Natural killer cell (primary cell): ENCODE results near the gene TBL3. TPM values are rescaled to one million over a fixed set of nuclear protein-coding genes. Genes with fewer than 3 reads are reported as not detected.
A peak's percentile ranks its signal among the peaks of the same experiment; 100 is the strongest.

ENCODE experiments used
- ATAC-seq, 3 donors: fragments of 150-1000 bp in 2 of 3; fragments of 200-7000 bp in 1 of 3; cut with Tn5 transposase; 1 replicate in 1 of 3; 2 replicates in 2 of 3; pipeline ENCODE4 v1.10.0; 2021; ENCODE audit warnings: mild to moderate bottlenecking in 2 of 3, moderate library complexity in 2 of 3
- DNase-seq, 2 donors: peaks; one replicate each; pipeline versions ENCODE4 v3.0.0 to v3.0.0-alpha.2; 2013 to 2021; ENCODE audit warnings: mixed read lengths in 1 of 2
- H3K27ac ChIP-seq: one replicate; pipeline ENCODE4 v1.5.1; 2013; ENCODE audit warnings: mild to moderate bottlenecking, low read length
- H3K27me3 ChIP-seq: one replicate; pipeline ENCODE4 v1.6.1; 2013; ENCODE audit warnings: low read length; ENCODE audit not compliant: control insufficient read depth, insufficient read depth
- H3K36me3 ChIP-seq: one replicate; pipeline ENCODE4 v1.6.1; 2013; ENCODE audit warnings: low read length; ENCODE audit not compliant: control insufficient read depth, insufficient read depth
- H3K4me1 ChIP-seq: one replicate; pipeline ENCODE4 v1.6.1; 2013; ENCODE audit warnings: low read length; ENCODE audit not compliant: control insufficient read depth, insufficient read depth
- H3K4me3 ChIP-seq: one replicate; pipeline ENCODE4 v1.5.1; 2013; ENCODE audit warnings: low read length
- H3K9me3 ChIP-seq: one replicate; pipeline ENCODE4 v1.6.1; 2013; ENCODE audit warnings: low read length; ENCODE audit not compliant: control insufficient read depth, insufficient read depth
- H3K27ac Mint-ChIP-seq, 2 donors: one replicate each; pipeline ENCODE4 v1.8.0; 2022; ENCODE audit warnings: mild to moderate bottlenecking in 2 of 2, mixed read lengths in 2 of 2, moderate library complexity in 1 of 2
- H3K27me3 Mint-ChIP-seq, 2 donors: one replicate each; pipeline ENCODE4 v1.8.0; 2022; ENCODE audit warnings: low read depth in 2 of 2, mixed read lengths in 2 of 2
- H3K36me3 Mint-ChIP-seq: one replicate; pipeline ENCODE4 v1.8.0; 2022; ENCODE audit warnings: mixed read lengths
- H3K4me1 Mint-ChIP-seq, 2 donors: one replicate each; pipeline ENCODE4 v1.8.0; 2022; ENCODE audit warnings: mixed read lengths in 2 of 2
- H3K4me3 Mint-ChIP-seq: one replicate; pipeline ENCODE4 v1.8.0; 2022; ENCODE audit warnings: mild to moderate bottlenecking, moderate library complexity, mixed read lengths
- H3K9me3 Mint-ChIP-seq, 2 donors: one replicate each; pipeline ENCODE4 v1.8.0; 2022; ENCODE audit warnings: mixed read lengths in 2 of 2
- CTCF ChIP-seq: fragments of 200-600 bp; IDR thresholded peaks from one replicate; pipeline ENCODE4 v1.8.0; 2022; ENCODE audit warnings: antibody characterized with exemption
- WGBS: methylation state at CpG from one replicate; pipeline ENCODE4 v1.1.7; 2013; ENCODE audit warnings: missing lambda C conversion rate; ENCODE audit not compliant: insufficient coverage; 5-methylcytosine and 5-hydroxymethylcytosine counted together
- intact Hi-C: fragments of 100-400 bp; cut with micrococcal nuclease; formaldehyde crosslinking; loops from one replicate; pipeline ENCODE4 v1.14.2; 2022
- total RNA-seq, 4 donors: library from RNA; stranded (reverse); fragments of 120-200 nt in 1 of 4; gene quantifications; one replicate each; pipeline versions ENCODE4 v1.2.3 to v1.2.4, GENCODE V29; 2013 to 2022

Gene TBL3
- total RNA-seq, 3 donors from 2014 or later (not counting 1 experiment from before 2014, with no cell fraction given): 25.1 to 28.9 (median 28.1) TPM

- H3K27ac ChIP-seq: peak overlapping the region; percentile 72
- no peak for TF ChIP-seq CTCF
Measured at GRCh38 chr16:1990351-1991134, 18.7 kb downstream of the TBL3 start.

GRCh38 chr16:1991135-1991551 lies 19.3 kb downstream of the TBL3 start:
- peak; percentile 51 to 65 (median 52) for ATAC-seq
- Mint-ChIP-seq H3K27ac (peak overlapping the region; percentile 84), H3K36me3 (no peaks in the 10 kb centered on the region), H3K9me3 (no peaks in the 10 kb centered on the region), H3K4me1 (peaks cover 0 to 40% of the 10 kb centered on the region in 2 donors), H3K27me3 (peaks cover 0 to 2% of the 10 kb centered on the region in 2 donors), H3K4me3 (peak overlapping the region; percentile 84)
- H3K27ac ChIP-seq: peak overlapping the region; percentile 72
- WGBS: under 1% methylated on average over 18 of the region's 18 CpGs
- peak; percentile 68 to 81 for DNase-seq
- H3K4me1 ChIP-seq: peaks cover 33% of the 10 kb centered on the region
- TF ChIP-seq CTCF: no peak
- intact Hi-C loops: no loop called here
- H3K9me3 ChIP-seq: no peaks in the 10 kb centered on the region
- peaks cover 2% of the 10 kb centered on the region for H3K27me3 ChIP-seq
- peaks cover 4% of the 10 kb centered on the region for H3K36me3 ChIP-seq
- peak overlapping the region; percentile 55 for H3K4me3 ChIP-seq

More at GRCh38 chr16:1990351-1991134, 18.7 kb downstream of the TBL3 start:
- peaks cover 10% of the 10 kb centered on the region for H3K36me3 ChIP-seq
- Mint-ChIP-seq H3K27me3 (peaks cover 0 to 2% of the 10 kb centered on the region in 2 donors), H3K27ac (peak overlapping the region; percentile 84), H3K4me1 (peaks cover 0 to 36% of the 10 kb centered on the region in 2 donors), H3K36me3 (no peaks in the 10 kb centered on the region), H3K9me3 (no peaks in the 10 kb centered on the region), H3K4me3 (peak overlapping the region; percentile 84)
- H3K4me3 ChIP-seq: peak overlapping the region; percentile 55
- peaks cover 2% of the 10 kb centered on the region for H3K27me3 ChIP-seq
- intact Hi-C loops: no loop called here
- H3K9me3 ChIP-seq: no peaks in the 10 kb centered on the region
- ATAC-seq (peak in 1 of 3 donors; percentile 8), DNase-seq (peak; percentile 63 to 65)
- WGBS: 2% methylated on average over 43 of the region's 50 CpGs
- peaks cover 31% of the 10 kb centered on the region for H3K4me1 ChIP-seq

GRCh38 chr16:1991588-1991947 lies 19.7 kb downstream of the TBL3 start:
- ATAC-seq (no peak), DNase-seq (no peak)
- Histone ChIP-seq H3K9me3 (no peaks in the 10 kb centered on the region), H3K27ac (peak overlapping the region; percentile 72), H3K36me3 (peaks cover under 1% of the 10 kb centered on the region), H3K4me1 (peaks cover 36% of the 10 kb centered on the region), H3K4me3 (peak overlapping the region; percentile 15), H3K27me3 (peaks cover 2% of the 10 kb centered on the region)
- peaks cover 0 to 2% of the 10 kb centered on the region in 2 donors for H3K27me3 Mint-ChIP-seq
- WGBS: 8% methylated on average over 22 of the region's 22 CpGs
- H3K9me3 Mint-ChIP-seq: no peaks in the 10 kb centered on the region
- TF ChIP-seq CTCF: no peak
- H3K4me1 Mint-ChIP-seq: peaks cover 0 to 39% of the 10 kb centered on the region in 2 donors
- peak overlapping the region; percentile 84 for H3K27ac Mint-ChIP-seq
- H3K4me3 Mint-ChIP-seq: peak overlapping the region; percentile 84
- no peaks in the 10 kb centered on the region for H3K36me3 Mint-ChIP-seq
- intact Hi-C loops: no loop called here
